Common myeloid progenitor, CD34-positive (primary cell): ENCODE results near the gene TNKS1BP1.

ENCODE experiments used
- CTCF ChIA-PET: fragments of 350-600 bp; sonication (Branson Sonifier 250); formaldehyde crosslinking; loops from one replicate; lab custom pipeline; 2021; ENCODE audit warnings: antibody characterized with exemption; lab: Charles Lee
- POLR2A ChIA-PET: fragments of 350-600 bp; sonication (Branson Sonifier 250); formaldehyde crosslinking; loops from one replicate; lab custom pipeline; 2021; ENCODE audit warnings: antibody characterized with exemption; lab: Charles Lee
- DNase-seq, 3 donors: peaks; one replicate each; pipeline versions ENCODE4 v3.0.0 to v3.0.0-alpha.2; 2013
- H3K27ac ChIP-seq, 2 experiments: 1 replicate in 1 of 2; 2 replicates in 1 of 2; pipeline ENCODE4 v1.7.0; 2013; ENCODE audit warnings: inconsistent platforms in 2 of 2, low read length in 2 of 2, mild to moderate bottlenecking in 2 of 2, low read depth in 1 of 2, moderate library complexity in 1 of 2; ENCODE audit not compliant: severe bottlenecking in 2 of 2, insufficient read depth in 1 of 2, poor library complexity in 1 of 2
- H3K27me3 ChIP-seq, 5 experiments: replicated peaks in 2 of 5; 1 replicate in 3 of 5; 2 replicates in 2 of 5; pipeline versions ENCODE4 v1.6.1 to v1.7.0; 2013; ENCODE audit warnings: low read length in 4 of 5, mild to moderate bottlenecking in 2 of 5, moderate library complexity in 2 of 5, inconsistent platforms in 1 of 5; ENCODE audit not compliant: insufficient read depth in 5 of 5, control insufficient read depth in 4 of 5
- H3K36me3 ChIP-seq, 4 experiments: 1 replicate in 2 of 4; 2 replicates in 2 of 4; pipeline versions ENCODE4 v1.6.1 to v1.7.0; 2013; ENCODE audit warnings: low read length in 3 of 4, control low read depth in 1 of 4, mild to moderate bottlenecking in 1 of 4; ENCODE audit not compliant: control insufficient read depth in 4 of 4, insufficient read depth in 4 of 4
- H3K4me1 ChIP-seq, 4 experiments: 1 replicate in 3 of 4; 2 replicates in 1 of 4; pipeline versions ENCODE4 v1.6.1 to v1.7.1; 2013; ENCODE audit warnings: low read length in 3 of 4, mild to moderate bottlenecking in 3 of 4, control low read depth in 1 of 4, inconsistent platforms in 1 of 4, moderate library complexity in 1 of 4; ENCODE audit not compliant: control insufficient read depth in 4 of 4, insufficient read depth in 4 of 4; ENCODE audit errors: control extremely low read depth in 1 of 4
- H3K4me3 ChIP-seq, 7 experiments: 1 replicate in 4 of 7; 2 replicates in 3 of 7; pipeline versions ENCODE4 v1.5.1 to v1.7.0; 2013; ENCODE audit warnings: mild to moderate bottlenecking in 7 of 7, low read length in 6 of 7, moderate library complexity in 6 of 7, inconsistent platforms in 2 of 7, low read depth in 2 of 7, control low read depth in 1 of 7; ENCODE audit not compliant: insufficient read depth in 4 of 7, control insufficient read depth in 1 of 7; ENCODE audit errors: extremely low read depth in 1 of 7
- H3K9me3 ChIP-seq, 5 experiments: 1 replicate in 4 of 5; 2 replicates in 1 of 5; pipeline versions ENCODE4 v1.6.1 to v1.7.1; 2013; ENCODE audit warnings: low read length in 4 of 5, mild to moderate bottlenecking in 2 of 5, inconsistent platforms in 1 of 5, low read depth in 1 of 5, moderate library complexity in 1 of 5; ENCODE audit not compliant: control insufficient read depth in 4 of 5, insufficient read depth in 2 of 5; ENCODE audit errors: control extremely low read depth in 1 of 5
- WGBS: methylation state at CpG from one replicate; pipeline ENCODE4 v1.1.5; 2013; ENCODE audit not compliant: insufficient coverage; 5-methylcytosine and 5-hydroxymethylcytosine counted together

Gene TNKS1BP1

DNA sequence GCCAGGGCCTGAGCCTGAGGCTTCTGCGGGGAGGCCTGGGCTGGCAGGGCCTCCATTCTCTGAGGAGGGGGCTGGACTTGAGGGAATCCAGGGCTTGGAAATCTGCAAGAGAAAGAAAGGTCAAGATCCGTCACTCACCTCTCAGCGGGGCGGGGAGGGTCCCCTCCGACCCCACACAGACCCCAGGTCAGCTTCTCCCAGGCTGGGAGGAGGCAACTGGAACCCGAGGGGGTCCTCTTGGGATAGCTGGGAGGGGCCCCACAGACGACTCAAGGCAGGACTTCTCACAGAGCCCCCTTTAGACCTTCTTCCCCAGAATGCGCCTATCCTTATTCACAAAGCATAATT, 11.0 kb downstream of the TNKS1BP1 start:
- no peak for DNase-seq
- CTCF ChIA-PET = interaction anchor here (0.9 kb wide), 1 partner anchor 9 kb away, joined by 3 read pairs; no protein-coding TSS in a partner anchor
- H3K27ac ChIP-seq = no peak overlapping the region
- H3K27me3 ChIP-seq = no peaks in the 10 kb centered on the region
- H3K4me1 ChIP-seq = peaks cover 9 to 50% (median 29%) of the 10 kb centered on the region in 4 experiments
- H3K4me3 ChIP-seq = no peak overlapping the region
- no peaks in the 10 kb centered on the region for H3K9me3 ChIP-seq
- POLR2A ChIA-PET = no interaction called here
- peaks cover 0 to 59% (median 17%) of the 10 kb centered on the region in 4 experiments for H3K36me3 ChIP-seq
- WGBS = 100% methylated on average over 5 of the region's 8 CpGs

DNA sequence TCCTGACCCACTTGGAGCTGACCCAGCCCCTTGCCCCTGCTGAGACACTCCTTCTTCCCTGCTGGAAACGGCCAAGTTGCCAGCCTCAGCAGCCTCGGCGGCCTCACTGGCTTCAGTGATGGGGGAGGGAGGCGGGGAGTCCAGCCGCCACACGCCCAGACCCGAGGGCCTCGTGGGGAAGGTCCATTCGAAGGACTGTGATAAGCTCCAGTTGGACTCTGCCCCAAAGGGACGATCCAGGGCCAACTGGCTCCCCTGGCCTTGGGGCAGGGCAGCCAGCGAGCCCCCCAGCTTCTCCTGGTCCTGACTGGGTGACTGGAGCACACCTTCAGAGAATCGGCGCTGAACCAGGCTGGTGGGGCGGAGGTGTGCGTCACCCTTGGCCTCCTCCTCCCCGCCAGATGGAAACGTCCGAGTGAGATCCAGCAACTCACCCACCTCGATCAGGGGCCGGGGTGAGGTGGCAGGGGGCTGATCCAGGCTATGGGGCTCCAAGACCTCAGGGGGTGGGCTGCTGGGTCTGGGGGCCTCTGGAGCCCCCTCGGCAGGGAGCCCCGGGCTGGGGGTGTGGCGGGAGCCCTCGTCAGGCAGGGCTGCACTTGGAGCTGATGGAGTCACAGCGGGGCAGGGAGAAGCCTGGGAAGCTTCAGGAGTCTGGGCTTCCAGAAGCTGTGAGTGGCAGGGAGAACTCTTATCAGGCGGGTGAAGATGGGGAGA, 11.5 kb downstream of the TNKS1BP1 start:
- Histone ChIP-seq H3K27ac (no peak overlapping the region), H3K27me3 (no peaks in the 10 kb centered on the region), H3K9me3 (no peaks in the 10 kb centered on the region), H3K36me3 (peaks cover 0 to 56% (median 16%) of the 10 kb centered on the region in 4 experiments), H3K4me1 (peaks cover 9 to 48% (median 29%) of the 10 kb centered on the region in 4 experiments), H3K4me3 (no peak overlapping the region)
- ChIA-PET POLR2A (no interaction called here), CTCF (interaction anchor here (0.9 to 2.0 kb wide), 3 partner anchors 8 to 22 kb away, joined by 3 to 15 read pairs (median 3); no protein-coding TSS in a partner anchor)
- no peak for DNase-seq
- 97% methylated on average over 20 of the region's 26 CpGs for WGBS

DNA sequence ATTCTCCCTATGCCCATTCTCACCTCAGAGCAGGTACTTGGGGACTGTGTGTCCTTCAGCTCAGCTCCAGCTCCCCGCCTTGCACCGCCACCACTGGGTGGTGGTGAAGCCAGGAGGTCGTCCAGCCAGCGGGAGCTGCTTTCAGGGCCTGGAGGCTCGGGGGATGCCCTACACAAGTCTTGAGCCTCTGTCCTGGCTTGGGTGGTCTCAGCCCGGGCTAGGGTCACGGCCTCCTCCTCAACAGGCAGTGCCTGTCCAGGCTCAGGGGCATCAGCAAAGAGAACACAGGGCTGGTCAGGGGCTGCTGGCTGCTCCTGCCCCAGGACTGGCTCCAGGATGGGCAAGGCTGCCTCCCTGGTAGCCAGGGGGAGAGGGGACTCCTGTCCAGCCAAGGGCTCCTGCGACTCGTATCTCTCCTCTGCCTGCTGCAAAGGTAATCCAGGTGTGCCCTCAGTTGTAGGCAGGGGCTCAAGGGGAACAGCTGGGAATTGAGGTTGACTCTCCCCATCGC, 12.2 kb downstream of the TNKS1BP1 start:
- Histone ChIP-seq H3K36me3 (peaks cover 0 to 51% (median 14%) of the 10 kb centered on the region in 4 experiments), H3K4me3 (no peak overlapping the region), H3K27ac (no peak overlapping the region), H3K27me3 (no peaks in the 10 kb centered on the region), H3K4me1 (peaks cover 9 to 45% (median 29%) of the 10 kb centered on the region in 4 experiments), H3K9me3 (no peaks in the 10 kb centered on the region)
- ChIA-PET CTCF (interaction anchor here (1.3 to 2.2 kb wide), 4 partner anchors 9 to 114 kb away, joined by 3 to 15 read pairs (median 5); partner anchors contain the start of gene TNKS1BP1), POLR2A (no interaction called here)
- 100% methylated on average over 7 of the region's 10 CpGs for WGBS
- DNase-seq = no peak

DNA sequence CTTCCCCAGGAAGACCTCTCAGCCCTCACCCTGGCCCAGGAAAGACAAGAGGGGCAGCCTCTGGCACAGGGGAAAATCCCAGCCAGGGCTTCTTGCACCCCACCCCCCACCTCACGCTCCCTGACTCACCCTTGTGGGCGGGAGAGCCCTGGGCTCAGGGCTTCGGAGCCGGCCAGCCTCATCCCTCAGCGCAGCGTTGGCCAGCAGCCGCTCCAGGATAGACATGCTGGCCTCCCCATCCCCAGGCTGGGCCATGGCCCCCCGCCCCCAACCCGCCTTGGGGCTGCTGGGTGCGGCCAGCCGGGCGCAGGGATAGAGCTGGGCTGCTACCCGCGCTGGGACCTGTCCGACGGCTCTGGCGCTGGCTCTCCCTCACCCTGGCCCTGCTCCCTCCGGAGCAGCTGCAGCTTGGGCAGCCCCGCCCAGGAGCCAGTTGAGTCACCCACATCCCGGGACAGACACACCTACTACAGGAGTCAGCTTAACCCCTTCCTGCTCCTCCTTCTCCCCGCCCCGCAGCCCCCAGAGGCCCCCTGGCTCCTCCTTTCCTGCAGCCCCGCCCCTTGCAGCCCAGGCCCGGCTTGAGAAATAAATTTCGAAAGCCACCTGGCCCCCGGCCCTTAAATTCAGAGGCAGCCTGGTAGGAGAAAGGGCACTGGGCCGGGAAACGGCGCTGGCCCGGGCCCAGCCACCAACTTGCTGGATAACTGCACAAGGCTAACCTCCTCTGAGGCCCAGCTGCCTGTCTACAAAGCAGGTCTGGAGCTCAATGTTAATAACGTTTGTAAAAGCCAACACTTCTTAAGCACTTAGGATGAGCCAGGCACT, 13.4 kb downstream of the TNKS1BP1 start:
- Histone ChIP-seq H3K27ac (no peak overlapping the region), H3K36me3 (peaks cover 0 to 38% (median 7%) of the 10 kb centered on the region in 4 experiments), H3K4me1 (peaks cover 9 to 47% (median 30%) of the 10 kb centered on the region in 4 experiments), H3K27me3 (no peaks in the 10 kb centered on the region), H3K9me3 (no peaks in the 10 kb centered on the region), H3K4me3 (peak overlapping the region in 6 of 7 experiments; percentile 42 to 76 (median 52))
- ChIA-PET POLR2A (no interaction called here), CTCF (interaction anchor here (1.3 to 2.2 kb wide), 4 partner anchors 10 to 115 kb away, joined by 3 to 15 read pairs (median 5); partner anchors contain the start of gene TNKS1BP1)
- WGBS = 0% methylated on average over 25 of the region's 31 CpGs
- DNase-seq = peak; percentile 76 to 82 (median 79)

DNA sequence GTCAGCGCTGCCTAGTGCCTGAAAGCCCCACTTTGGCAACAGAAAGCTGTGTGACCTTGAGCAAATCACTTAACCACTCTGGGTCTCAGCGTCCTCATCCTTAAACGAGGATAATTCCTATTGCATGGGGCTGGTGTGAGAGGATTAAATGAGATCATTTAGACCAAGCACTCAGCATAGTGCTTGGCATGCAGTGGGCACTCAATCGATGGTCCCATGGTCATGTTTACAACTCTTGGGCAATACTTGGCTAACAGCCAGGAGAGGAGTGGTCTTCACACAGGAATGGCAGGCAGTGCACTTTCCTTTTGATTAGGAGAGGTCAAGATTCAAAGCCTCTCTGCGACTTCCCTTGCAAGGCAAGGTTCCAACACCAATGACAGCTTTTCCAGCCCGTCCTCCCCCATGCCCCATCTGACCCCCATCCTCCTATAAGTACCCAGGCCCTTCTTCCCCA, 14.1 kb downstream of the TNKS1BP1 start:
- peaks cover 0 to 38% (median 7%) of the 10 kb centered on the region in 4 experiments for H3K36me3 ChIP-seq
- no peaks in the 10 kb centered on the region for H3K9me3 ChIP-seq
- WGBS = 82% methylated on average over 5 of the region's 6 CpGs
- POLR2A ChIA-PET = no interaction called here
- H3K4me1 ChIP-seq = peaks cover 3 to 41% (median 26%) of the 10 kb centered on the region in 4 experiments
- no peak overlapping the region for H3K27ac ChIP-seq
- CTCF ChIA-PET = interaction anchor here (2.2 kb wide), 1 partner anchor 14 kb away, joined by 7 read pairs; the partner anchor contains the start of gene TNKS1BP1
- H3K4me3 ChIP-seq = peak overlapping the region in 5 of 7 experiments; percentile 42 to 76 (median 60)
- no peaks in the 10 kb centered on the region for H3K27me3 ChIP-seq
- DNase-seq = peak in 1 of 3 donors; percentile 31

DNA sequence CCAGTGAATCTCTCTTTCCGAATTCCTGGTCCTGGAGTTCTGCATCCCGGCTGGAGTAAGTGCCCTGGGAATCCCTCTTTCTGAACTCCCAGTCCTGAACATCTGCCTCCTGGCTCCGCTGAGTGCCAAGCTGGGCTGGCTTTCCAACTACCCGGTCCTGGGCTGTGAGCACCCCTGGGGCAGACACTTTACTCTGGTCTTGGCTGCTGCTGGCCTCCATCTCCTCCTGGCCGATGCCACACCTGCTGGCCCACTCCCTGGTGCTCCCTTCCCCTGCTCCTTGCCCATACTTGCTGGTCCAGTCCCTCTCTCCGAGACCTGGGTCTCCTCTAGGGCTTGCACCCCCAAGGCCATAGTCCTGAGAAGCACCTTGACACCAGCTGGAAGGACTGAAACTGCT, 14.7 kb downstream of the TNKS1BP1 start:
- Histone ChIP-seq H3K4me1 (peaks cover 3 to 35% (median 21%) of the 10 kb centered on the region in 4 experiments), H3K27ac (no peak overlapping the region), H3K4me3 (no peak overlapping the region), H3K36me3 (peaks cover 0 to 38% (median 7%) of the 10 kb centered on the region in 4 experiments), H3K9me3 (no peaks in the 10 kb centered on the region), H3K27me3 (no peaks in the 10 kb centered on the region)
- DNase-seq = no peak
- ChIA-PET CTCF (no interaction called here), POLR2A (no interaction called here)
- WGBS = 97% methylated on average over 6 of the region's 6 CpGs
